Suppressor macrophage treated with lipopolysaccharide for 4 hours (primary cell): Measurements from ENCODE around the gene LRRC75A.
"Not testable (repeated sequence)": the region's sequence is repeated elsewhere in the genome, so short reads cannot be mapped to it uniquely, and the experiment has no call there.

Experiments used
- DNase-seq: peaks from one replicate; pipeline ENCODE4 v3.0.0-alpha.2; 2020

The LRRC75A gene

DNA sequence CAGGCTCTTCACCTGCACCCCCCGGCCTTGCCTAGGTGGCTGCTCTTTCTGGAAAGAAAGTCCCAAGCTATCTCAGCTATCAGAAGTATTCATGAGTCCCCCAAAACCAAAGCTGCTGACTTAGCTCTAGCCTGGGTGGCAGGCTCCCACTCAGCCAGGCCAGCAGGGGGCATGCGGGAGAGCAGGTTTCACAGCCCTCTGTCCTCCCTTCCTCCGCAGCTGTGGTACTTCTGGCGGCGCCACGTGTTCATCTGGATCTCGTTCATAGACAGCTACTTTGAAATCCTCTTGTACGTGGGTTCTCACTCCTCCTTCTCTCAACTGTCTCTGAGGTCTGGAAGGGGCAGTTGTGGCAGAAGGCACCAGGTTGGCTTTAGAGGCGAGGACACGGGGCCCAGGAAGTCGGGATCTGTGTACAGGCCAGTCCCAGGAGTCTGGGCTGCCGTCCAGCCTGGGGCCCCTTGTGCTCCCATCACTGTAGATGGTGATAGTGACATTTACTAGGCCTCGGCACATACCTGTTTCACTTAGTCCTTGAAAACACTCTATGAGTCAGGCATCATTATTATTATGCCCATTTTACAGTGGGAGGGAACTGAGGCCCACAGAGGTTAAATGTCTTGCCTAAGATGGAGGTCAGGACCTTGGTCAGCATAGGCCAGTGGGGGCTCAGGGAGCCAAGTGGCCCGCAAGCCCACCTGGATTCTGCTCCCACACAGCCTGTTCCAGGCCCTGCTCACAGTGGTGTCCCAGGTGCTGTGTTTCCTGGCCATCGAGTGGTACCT, 63.7 kb downstream of the LRRC75A start:
- DNase-seq = peak; percentile 27

DNA sequence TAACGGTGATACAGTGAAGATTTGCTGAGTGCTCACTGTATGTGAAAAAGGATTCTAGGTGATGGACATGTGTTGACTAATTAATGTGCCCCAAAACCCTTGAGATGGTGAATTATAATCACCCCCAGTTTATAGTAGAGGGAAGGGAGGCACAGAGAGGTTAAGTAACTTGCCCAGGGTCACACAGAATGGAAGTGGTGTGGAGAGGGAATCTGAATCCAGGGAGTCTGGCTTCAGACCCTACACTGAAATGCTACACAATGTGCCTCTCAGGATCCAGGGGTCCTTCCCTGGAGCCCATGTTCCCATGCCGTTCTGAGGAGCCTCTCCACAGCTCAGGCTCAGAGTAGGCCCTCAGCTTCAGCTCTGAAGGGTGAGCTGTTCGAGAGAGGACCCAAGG, 65.0 kb downstream of the LRRC75A start:
- no peak for DNase-seq

DNA sequence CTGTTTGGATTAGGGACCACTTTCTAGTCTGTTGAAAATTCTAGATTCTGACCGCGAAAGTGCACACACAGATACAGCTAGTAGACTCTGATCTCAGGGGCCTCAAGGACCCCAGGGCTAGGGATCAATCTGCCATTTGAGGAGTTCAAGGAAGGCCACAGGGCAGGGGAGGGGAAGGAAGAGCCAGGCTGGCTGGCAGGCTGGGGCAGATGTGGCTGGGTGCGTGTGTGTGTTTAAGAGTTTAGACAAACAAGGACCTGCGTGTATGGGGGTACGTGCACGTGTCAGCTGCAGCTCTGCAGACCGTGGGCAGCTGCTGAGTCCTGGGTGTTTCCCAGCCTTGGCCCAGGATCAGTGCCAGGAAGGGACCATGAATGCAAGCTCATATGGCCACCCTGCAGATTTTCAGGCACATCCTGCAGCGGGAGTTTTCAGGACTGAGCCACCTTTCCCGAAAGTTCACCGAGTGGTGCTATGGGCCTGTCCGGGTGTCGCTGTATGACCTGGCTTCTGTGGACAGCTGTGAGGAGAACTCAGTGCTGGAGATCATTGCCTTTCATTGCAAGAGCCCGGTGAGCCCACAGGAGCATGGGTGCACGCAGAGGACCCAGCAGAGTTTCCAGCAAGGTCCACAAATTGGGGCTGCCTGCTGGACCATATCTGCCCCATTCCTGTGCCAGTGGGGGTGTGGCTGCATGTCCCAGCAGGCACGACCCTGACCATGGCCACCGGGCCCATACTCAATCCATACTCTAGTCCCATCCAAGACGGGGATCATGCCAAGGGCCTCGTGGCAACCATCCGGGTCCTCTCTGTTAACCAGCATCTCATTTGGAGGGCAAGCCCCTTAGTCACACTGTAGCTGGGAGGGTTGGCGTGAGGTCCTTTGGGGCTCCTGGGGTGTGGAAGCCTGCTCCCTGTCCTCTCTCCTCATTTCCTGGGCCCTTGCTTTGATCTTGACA, 66.0 kb downstream of the LRRC75A start:
- DNase-seq = no peak

DNA sequence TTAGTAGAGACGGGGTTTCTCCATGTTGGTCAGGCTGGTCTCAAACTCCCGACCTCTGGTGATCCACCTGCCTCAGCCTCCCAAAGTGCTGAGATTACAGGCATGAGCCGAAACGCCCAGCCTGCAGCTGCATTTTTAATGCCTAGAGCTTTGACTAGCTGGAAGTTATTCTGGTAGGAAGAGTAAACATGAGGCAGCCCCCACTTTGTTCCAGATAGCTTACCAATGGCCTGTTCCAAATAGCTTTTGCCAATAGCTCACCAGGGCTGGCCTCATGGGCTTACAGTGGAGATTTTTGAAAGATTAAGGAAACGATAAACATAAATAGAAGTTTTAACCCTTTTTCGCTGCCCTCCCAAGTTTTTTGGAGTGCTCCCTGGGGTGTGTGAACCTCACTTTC, 66.8 kb downstream of the LRRC75A start:
- no peak for DNase-seq

DNA sequence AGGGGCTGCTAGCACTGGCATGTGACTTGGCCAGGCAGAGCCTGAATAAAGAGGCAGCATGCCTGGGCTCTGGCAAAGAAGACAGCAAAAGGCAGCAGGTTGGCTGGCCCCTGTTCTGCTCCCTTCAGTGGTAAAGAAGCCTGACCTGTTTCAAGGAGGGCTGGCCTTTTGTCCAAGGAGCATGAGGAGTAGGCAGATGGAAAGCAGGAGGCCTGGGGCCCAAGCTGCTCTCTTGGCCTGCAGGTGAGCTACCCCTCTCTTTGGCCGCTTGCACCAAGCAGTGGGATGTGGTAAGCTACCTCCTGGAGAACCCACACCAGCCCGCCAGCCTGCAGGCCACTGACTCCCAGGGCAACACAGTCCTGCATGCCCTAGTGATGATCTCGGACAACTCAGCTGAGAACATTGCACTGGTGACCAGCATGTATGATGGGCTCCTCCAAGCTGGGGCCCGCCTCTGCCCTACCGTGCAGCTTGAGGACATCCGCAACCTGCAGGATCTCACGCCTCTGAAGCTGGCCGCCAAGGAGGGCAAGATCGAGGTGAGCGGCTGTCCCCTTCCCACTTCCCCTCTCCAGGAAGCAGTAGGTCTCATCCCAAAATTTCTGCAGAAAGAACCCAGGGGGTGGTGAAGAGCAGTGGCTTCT, 68.6 kb downstream of the LRRC75A start:
- no peak for DNase-seq

DNA sequence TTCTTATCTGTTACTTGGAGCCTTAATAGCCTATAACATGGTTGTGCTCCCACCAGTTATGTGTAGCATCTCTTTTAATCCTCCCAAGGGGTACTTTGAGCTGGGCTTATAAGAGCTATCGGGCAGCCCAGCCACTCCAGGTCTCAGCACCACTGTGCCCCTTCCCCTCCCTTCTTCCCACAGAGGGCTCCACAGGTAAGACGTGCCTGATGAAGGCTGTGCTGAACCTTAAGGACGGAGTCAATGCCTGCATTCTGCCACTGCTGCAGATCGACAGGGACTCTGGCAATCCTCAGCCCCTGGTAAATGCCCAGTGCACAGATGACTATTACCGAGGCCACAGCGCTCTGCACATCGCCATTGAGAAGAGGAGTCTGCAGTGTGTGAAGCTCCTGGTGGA, 69.6 kb downstream of the LRRC75A start:
- no peak for DNase-seq

DNA sequence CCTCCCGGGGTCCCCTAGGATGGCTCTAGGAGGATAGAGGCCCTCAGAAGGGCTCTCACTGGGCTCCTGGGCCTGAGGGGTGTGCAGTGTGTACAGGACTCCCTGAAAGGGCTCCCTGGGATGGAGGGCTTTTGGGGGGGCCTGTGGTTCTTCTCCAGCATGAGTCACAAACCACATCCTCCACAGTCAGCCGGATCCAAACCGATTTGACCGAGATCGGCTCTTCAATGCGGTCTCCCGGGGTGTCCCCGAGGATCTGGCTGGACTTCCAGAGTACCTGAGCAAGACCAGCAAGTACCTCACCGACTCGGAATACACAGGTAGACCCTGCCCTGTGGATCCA, 72.1 kb downstream of the LRRC75A start:
- no peak for DNase-seq

DNA sequence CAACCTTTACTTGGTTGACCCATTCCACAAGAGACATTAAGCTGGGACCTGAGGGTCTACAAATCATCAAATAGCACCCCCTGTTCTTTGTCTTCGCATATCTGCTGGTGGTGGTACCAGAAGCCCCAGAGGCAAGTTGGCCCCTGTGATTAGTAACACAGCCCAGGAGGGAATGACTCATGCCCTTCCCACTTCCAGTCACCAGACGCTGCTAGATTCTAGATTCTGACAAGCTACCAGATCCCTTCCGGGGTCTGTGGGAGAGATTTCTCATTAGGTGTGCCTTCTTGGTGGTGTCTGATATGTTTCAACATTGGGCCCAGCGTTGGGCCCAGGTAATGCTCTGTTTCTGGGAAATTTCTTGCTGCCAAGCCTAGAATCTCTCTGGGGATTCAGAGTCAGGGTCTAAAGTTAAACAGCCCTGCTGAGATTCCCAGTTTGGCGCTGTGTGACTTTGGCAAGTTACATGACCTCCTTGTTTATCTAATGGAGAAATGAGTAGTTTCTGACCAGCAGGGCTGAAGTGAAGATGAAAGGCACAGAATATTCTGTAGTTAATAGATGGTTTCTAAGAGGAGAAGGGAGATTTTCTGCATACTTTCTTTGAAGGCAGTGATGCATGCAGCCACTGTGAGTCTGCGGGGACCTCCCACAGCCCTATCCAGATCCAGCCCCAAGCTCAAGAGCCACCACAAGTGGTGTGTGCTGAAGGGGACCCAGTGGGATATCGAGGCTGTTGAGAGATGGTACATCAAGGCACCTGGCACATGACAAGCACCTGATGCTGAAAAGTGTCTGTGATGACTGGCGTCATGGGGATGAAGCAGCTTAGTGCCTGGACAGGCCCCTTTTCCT, 72.7 kb downstream of the LRRC75A start:
- DNase-seq = peak; percentile 84

DNA sequence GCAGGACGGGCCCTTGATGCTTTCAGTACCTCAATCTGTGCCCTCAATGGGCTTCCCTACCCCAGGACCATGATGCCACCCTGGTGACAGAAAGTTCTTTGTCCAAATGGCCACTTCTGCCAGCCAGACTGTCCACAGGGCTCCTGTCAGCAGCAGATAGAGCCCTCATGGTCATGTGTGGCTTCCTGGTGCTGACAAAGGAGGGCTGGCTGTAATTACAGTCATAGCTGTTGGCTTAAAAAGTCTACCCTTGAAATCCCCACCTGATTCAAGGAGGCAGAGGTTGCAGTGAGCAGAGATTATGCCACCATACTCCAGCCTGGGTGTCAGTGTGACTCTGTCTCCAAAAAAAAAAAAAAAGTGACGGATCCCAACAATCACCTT, 73.3 kb downstream of the LRRC75A start:
- peak; percentile 26 for DNase-seq

DNA sequence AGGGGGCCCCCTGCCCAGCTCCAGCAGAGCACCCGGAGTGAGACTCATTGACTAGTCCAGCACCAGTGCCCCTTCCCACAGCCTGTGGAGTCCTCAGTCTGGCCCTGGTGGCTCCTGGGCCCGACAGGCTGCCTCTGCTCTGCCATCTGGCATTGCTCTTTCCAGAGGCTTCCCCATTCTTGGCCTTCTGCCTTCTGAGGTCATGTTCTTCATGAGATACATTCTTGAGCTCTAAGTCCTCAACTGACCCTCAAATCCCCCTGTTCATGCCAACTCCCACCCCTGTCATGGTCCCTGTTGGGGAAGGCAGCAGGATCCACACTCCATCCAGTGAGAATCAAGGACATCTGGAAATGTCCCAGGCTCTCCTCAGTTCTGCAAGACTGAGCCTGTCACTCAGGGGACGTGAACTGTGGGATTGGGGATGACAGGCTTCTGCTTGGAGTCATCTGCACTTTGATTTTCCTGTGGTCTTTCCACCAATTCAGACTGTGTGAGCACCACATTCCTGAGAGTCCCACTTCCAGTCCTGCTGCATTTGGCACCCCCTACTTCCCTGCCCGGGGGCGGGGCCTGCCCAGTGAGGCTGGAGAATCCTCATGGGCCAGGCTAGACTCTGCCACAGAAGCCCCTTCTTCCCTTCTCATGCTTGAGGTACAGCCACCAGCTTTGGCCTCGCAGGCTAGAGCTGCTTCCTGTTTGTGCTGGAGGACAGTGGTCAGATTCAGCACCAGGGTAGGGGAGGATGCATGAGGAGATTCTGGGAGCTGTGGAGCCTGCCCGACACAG, 73.9 kb downstream of the LRRC75A start:
- DNase-seq = no peak

DNA sequence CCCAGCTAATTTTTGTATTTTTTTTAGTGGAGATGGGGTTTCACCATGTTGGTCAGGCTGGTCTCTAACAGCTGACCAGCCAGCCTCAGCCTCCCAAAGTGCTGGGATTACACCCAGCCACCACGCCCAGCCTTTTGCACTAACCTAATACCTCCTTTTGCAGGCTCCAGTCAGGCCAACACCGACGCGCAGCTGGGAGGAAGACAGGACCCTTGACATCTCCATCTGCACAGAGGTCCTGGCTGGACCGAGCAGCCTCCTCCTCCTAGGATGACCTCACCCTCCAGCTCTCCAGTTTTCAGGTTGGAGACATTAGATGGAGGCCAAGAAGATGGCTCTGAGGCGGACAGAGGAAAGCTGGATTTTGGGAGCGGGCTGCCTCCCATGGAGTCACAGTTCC, 74.6 kb downstream of the LRRC75A start:
- no peak for DNase-seq

DNA sequence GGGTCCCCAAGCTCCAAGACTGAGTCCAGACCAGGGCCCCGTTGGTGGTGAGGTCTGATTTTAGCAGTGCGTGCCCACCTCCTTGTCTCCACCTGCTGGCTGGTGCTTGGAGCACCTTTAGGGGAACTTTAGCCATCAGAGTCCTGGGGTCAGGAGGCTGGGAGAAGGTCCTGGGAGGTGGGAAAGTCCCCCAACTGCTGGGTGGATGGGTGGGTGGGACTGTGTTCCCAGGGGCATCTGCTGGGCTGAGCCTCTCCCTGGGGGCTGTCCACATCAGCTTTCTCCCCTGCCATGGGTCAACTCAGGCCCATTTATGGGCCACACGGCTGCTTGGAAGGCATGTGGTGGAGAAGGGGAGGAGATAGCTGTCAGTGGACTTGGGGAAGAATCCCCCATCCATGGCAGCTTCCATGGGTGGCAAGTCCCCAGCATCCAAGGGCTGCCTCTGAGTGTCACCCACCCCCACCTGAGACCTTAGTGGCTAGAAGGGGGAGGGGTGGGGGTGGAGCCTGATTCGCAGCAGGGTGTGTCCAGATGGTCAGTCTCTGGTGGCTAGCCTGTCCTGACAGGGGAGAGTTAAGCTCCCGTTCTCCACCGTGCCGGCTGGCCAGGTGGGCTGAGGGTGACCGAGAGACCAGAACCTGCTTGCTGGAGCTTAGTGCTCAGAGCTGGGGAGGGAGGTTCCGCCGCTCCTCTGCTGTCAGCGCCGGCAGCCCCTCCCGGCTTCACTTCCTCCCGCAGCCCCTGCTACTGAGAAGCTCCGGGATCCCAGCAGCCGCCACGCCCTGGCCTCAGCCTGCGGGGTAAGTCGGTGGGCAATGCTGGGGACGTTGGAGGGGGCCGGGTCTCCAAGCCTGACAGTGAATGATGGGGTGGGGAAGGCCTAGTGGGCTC, 76.7 kb downstream of the LRRC75A start, which contains the start of gene TRPV2:
Gene TRPV2, plus strand, starts transcription at position 541 of the 894 bp plus-strand sequence. CDS start 2,098 bp downstream, outside the sequence.
- peak; percentile 54 for DNase-seq

DNA sequence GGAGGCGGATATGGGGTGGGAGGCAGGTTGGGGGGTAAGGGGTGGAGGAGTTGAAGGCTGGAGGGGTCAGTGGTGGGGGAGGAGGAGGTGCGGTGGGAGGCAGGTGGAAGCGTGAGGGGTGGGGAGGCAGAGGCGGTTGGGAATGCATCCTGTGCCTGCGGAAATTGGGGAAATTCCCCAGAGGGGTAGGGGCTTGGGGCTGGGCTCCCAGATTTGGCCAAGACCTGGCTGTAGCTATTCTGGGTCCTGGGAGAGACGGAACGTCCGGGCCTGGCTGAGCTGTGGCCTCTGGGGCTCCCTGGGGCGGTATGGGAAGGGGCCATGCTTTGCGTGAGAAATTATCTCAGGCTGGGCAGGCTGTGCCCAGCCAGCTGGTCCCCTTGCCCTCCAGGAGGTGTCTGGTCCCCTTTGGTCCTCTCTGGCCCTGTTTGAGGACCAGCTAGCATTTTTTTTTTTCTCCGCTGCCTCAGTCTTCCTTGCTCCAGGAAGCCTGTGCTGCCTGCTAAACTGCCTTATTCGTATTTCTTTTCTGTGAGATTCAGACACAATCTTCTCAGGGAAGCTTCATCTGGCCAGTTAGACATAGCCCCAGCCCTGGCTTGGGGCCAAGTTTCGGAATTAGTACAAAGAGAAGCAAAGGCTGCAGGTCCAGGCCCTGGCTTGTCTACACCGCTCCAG, 83.9 kb downstream of the LRRC75A start:
- peak; percentile 84 for DNase-seq

DNA sequence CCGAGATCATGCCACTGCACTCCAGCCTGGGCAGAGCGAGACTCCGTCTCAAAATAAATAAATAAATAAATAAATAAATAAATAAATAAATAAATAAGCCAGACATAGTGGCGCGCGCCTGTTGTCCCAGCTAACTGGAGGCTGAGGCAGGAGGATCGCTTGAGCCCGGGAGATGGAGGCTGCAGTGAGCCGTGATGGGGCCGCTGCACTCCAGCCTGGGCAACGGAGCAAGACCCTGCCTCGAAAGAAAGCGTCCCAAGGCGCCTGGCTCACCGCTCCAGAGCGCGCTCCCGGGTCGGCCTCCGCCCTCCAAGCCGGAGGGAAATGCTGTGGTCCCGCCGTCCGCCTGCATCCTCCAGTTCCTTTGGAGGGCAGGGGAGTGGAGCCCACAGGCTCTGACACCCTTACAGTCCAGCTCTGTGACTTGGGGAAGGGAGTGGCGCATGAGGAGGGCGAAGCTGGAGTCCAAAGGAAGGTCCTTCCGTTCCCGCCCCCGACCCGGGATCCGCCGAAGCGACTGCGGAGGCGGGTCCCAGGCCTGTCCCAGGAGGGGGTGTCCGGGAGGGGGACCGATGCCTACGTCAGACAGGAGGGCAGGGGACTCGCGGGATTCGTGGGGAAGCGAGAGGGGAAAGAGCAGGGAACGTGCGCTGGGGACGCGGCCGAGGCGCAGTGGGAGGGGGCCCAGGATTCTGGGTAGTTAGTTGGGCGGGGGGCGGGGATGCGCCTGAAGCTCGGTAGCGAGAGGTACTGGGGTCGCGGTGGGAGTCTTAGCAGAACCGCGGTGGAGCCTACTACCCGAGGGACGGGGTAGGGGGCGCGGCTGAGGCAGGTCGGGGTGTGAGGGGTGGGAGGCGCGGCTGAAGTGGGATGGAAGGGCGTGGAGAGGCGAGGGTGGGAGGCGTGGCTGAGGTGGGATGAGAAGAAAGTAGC, 85.0 kb downstream of the LRRC75A start:
- peak; percentile 17 for DNase-seq

DNA sequence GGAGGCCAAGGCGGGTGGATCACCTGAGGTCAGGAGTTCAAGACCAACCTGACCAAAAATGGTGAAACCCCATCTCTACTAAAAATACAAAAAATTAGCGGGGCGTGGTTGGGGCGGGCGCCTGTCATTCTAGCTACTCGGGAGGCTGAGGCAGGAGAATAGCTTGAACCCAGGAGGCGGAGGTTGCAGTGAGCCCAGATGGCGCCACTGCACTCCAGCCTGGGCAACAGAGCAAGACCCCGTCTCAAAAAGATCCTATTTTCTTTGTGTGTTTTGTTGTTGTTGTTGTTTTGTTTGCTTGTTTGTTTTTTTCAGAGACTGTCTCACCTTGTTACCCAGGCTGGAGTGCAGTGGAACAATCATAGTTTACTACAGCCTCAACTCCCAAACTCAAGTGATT, 88.1 kb downstream of the LRRC75A start:
- not testable (repeated sequence) for DNase-seq

DNA sequence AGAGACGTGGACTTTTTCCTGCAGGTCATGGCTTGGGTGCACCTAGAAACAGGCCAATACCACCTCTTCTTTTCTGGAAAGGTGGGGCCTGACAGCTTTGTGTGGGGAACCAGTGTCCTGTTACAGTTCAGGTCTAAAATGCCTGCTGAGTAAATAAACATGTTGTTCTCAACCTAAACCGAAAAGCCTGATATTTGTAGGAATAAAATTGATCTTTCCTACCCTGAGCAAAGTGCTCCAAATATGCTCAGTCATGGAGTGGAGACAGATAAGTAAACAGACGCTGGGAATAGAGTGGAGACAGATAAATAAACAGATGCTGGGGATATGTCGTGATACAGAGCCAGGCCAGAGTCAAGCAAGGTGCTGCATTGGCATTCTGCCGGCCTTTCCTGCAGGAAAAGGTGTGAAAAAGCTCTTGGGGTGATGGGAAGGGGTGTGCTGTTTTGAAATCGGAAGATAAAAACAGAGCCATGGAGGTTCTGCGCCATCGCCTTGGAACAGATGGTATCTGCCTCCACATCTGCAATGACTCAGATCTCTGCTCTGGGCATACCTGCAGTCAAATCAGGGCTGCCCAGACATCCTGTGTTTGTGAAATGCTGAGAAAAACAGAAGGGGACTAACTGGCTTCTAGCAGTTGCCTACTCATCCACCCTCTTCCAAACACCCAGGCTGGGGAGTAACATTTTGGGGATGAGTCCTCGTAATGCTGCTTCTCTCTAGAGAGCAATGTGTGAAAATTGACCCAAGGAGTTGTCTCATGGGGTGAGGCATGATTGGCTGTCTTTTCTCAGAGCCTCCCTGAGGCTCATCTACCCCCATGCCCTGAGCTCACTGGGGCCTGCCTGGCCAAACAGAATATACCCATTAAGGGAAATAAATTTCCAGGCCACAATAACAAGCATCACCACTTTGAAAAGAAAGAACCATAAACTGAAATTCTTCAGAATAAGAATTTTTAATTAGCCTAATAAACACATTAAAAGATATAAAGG, 93.4 kb downstream of the LRRC75A start:
- DNase-seq = no peak

DNA sequence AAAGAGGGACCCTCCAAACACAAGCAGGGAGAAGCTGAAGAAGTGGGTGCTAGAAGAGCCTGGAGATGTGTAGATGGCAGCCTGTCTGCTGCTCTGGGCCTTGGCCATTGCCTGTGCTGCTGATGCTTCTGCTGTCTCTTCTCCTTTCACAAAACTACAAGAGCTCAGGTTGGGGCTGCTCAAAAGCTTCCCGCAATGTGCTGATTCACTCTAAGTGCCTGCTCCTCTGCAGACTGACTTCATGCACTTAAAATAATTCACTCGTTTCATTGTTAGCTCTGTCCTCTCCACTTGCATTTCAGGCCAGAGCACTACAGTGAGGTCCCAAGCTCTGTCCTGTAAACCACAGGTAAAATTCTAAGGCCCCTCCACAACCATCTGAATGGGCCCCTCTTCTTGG, 95.3 kb downstream of the LRRC75A start:
- not testable (repeated sequence) for DNase-seq
